ENCODE measurements around the gene PRSS12.

DNA sequence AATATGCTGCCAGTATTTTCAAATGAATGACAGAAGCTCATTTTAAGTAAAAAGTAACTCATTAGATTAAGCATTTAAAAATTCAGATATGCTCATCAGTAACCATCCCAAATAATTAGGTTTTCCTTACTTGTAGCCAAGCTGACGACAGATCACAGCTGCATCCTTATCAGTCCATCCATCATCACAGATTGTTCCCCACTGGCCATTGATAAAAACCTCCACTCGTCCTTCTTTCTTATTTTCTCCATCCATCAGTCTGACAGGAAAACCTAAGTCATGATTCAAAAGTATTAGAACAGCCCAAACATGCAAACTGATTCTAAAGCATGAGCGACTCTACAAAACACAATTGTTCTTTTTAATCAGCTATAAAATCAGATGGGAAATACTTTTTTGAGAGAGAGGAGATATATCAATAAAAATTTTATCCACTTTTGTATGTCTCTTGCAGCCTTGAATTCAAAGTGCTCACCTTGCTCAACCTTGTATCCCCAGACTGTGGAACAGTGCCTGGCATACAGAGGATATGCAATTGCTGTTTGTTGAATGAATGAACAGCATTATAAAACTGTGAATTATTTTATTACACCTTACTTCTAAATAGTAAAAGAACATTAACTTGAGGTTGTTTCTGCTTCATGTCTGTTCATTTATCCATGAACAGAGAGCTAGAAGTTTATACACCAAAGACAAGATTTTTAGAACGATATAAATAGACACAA is 44.3 kb downstream of the PRSS12 start:
- TF ChIP-seq, protein P1, sequence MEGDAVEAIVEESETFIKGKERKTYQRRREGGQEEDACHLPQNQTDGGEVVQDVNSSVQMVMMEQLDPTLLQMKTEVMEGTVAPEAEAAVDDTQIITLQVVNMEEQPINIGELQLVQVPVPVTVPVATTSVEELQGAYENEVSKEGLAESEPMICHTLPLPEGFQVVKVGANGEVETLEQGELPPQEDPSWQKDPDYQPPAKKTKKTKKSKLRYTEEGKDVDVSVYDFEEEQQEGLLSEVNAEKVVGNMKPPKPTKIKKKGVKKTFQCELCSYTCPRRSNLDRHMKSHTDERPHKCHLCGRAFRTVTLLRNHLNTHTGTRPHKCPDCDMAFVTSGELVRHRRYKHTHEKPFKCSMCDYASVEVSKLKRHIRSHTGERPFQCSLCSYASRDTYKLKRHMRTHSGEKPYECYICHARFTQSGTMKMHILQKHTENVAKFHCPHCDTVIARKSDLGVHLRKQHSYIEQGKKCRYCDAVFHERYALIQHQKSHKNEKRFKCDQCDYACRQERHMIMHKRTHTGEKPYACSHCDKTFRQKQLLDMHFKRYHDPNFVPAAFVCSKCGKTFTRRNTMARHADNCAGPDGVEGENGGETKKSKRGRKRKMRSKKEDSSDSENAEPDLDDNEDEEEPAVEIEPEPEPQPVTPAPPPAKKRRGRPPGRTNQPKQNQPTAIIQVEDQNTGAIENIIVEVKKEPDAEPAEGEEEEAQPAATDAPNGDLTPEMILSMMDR (IDR thresholded peaks at IDR 0.05), result no peak
- TF ChIP-seq EZH2 (IDR thresholded peaks at IDR 0.05; ENCODE audit: borderline replicate concordance, insufficient read depth, low read depth, low read length, poor library complexity, severe bottlenecking), result no peak
